Stimulated activated naive CD8-positive, alpha-beta T cell treated with anti-CD3 and anti-CD28 coated beads, Interleukin-15, Interleukin-2, amounts not matched to agents 100 ng/mL and 50 ng/mL, for 24 hours (primary cell): ENCODE measurements around the gene MYL5.
"Not testable (repeated sequence)": the region's sequence is repeated elsewhere in the genome, so short reads cannot be mapped to it uniquely, and the experiment has no call there.

Source experiments
- H3K27ac Mint-ChIP-seq: one replicate; pipeline ENCODE4 v1.8.0; 2021; ENCODE audit warnings: mild to moderate bottlenecking, mixed read lengths
- H3K27me3 Mint-ChIP-seq: one replicate; pipeline ENCODE4 v1.8.0; 2021; ENCODE audit warnings: mixed read lengths
- H3K36me3 Mint-ChIP-seq: one replicate; pipeline ENCODE4 v1.8.0; 2021; ENCODE audit warnings: low read depth, mixed read lengths
- H3K4me1 Mint-ChIP-seq: one replicate; pipeline ENCODE4 v1.8.0; 2021; ENCODE audit warnings: low read depth, mixed read lengths
- H3K4me3 Mint-ChIP-seq: one replicate; pipeline ENCODE4 v1.8.0; 2021; ENCODE audit warnings: mild to moderate bottlenecking, mixed read lengths
- H3K9me3 Mint-ChIP-seq: one replicate; pipeline ENCODE4 v1.8.0; 2021; ENCODE audit warnings: mixed read lengths

The MYL5 gene

GRCh38 chr4:689723-690122 is 15.4 kb downstream of the MYL5 start:
- H3K4me1 Mint-ChIP-seq = no peaks in the 10 kb centered on the region
- no peaks in the 10 kb centered on the region for H3K9me3 Mint-ChIP-seq
- no peaks in the 10 kb centered on the region for H3K27me3 Mint-ChIP-seq
- H3K27ac Mint-ChIP-seq = no peak overlapping the region
- no peak overlapping the region for H3K4me3 Mint-ChIP-seq
- no peaks in the 10 kb centered on the region for H3K36me3 Mint-ChIP-seq

- Mint-ChIP-seq H3K4me1 (no peaks in the 10 kb centered on the region), H3K4me3 (no peak overlapping the region), H3K9me3 (no peaks in the 10 kb centered on the region), H3K36me3 (no peaks in the 10 kb centered on the region), H3K27ac (no peak overlapping the region), H3K27me3 (peaks cover 3% of the 10 kb centered on the region)
These were observed 18.6 kb downstream of the MYL5 start for GRCh38 chr4:692771-693554.

- H3K9me3 Mint-ChIP-seq, H3K4me1 Mint-ChIP-seq, H3K4me3 Mint-ChIP-seq, H3K27ac Mint-ChIP-seq, H3K36me3 Mint-ChIP-seq, H3K27me3 Mint-ChIP-seq: not testable (repeated sequence)
These were observed 20.1 kb downstream of the MYL5 start for GRCh38 chr4:694341-694940.

- Mint-ChIP-seq H3K27ac (no peak overlapping the region), H3K27me3 (peaks cover 3% of the 10 kb centered on the region), H3K9me3 (no peaks in the 10 kb centered on the region), H3K4me1 (peaks cover 19% of the 10 kb centered on the region), H3K36me3 (no peaks in the 10 kb centered on the region), H3K4me3 (no peak overlapping the region)
These were observed 25.7 kb downstream of the MYL5 start for GRCh38 chr4:699816-700580.

GRCh38 chr4:700587-701264 is 26.4 kb downstream of the MYL5 start:
- H3K9me3 Mint-ChIP-seq = no peaks in the 10 kb centered on the region
- no peak overlapping the region for H3K27ac Mint-ChIP-seq
- H3K27me3 Mint-ChIP-seq = peaks cover 3% of the 10 kb centered on the region
- no peak overlapping the region for H3K4me3 Mint-ChIP-seq
- H3K4me1 Mint-ChIP-seq = peaks cover 23% of the 10 kb centered on the region
- H3K36me3 Mint-ChIP-seq = no peaks in the 10 kb centered on the region

GRCh38 chr4:702618-703048 is 28.3 kb downstream of the MYL5 start:
- Mint-ChIP-seq H3K4me1 (peaks cover 23% of the 10 kb centered on the region), H3K27me3 (no peaks in the 10 kb centered on the region), H3K4me3 (no peak overlapping the region), H3K36me3 (no peaks in the 10 kb centered on the region), H3K9me3 (no peaks in the 10 kb centered on the region), H3K27ac (no peak overlapping the region)

GRCh38 chr4:703336-704197 is 29.2 kb downstream of the MYL5 start:
- peaks cover 24% of the 10 kb centered on the region for H3K4me1 Mint-ChIP-seq
- no peak overlapping the region for H3K4me3 Mint-ChIP-seq
- no peaks in the 10 kb centered on the region for H3K36me3 Mint-ChIP-seq
- H3K27ac Mint-ChIP-seq = no peak overlapping the region
- H3K9me3 Mint-ChIP-seq = no peaks in the 10 kb centered on the region
- no peaks in the 10 kb centered on the region for H3K27me3 Mint-ChIP-seq

- H3K4me3 Mint-ChIP-seq = no peak overlapping the region
These were observed 30.0 kb downstream of the MYL5 start for GRCh38 chr4:704198-704891.

GRCh38 chr4:704971-705277 is 30.6 kb downstream of the MYL5 start:
- Mint-ChIP-seq H3K9me3 (no peaks in the 10 kb centered on the region), H3K27me3 (no peaks in the 10 kb centered on the region), H3K27ac (no peak overlapping the region), H3K4me3 (no peak overlapping the region), H3K36me3 (no peaks in the 10 kb centered on the region), H3K4me1 (peaks cover 24% of the 10 kb centered on the region)

More at GRCh38 chr4:704198-704891, 30.0 kb downstream of the MYL5 start:
- Mint-ChIP-seq H3K4me1 (peaks cover 24% of the 10 kb centered on the region), H3K27ac (no peak overlapping the region), H3K36me3 (no peaks in the 10 kb centered on the region), H3K9me3 (no peaks in the 10 kb centered on the region), H3K27me3 (no peaks in the 10 kb centered on the region)

- H3K9me3 Mint-ChIP-seq = no peaks in the 10 kb centered on the region
- peaks cover 22% of the 10 kb centered on the region for H3K4me1 Mint-ChIP-seq
- no peaks in the 10 kb centered on the region for H3K27me3 Mint-ChIP-seq
- peak within 1 kb of the TSS; percentile 63 for H3K4me3 Mint-ChIP-seq
- H3K27ac Mint-ChIP-seq = peak within 1 kb of the TSS; percentile 11
- peaks cover 3% of the 10 kb centered on the region for H3K36me3 Mint-ChIP-seq
These were observed 31.1 kb downstream of the MYL5 start, which contains the start of gene PCGF3 for GRCh38 chr4:705278-706082. TSS of gene PCGF3 (plus strand) at chr4:705832. CDS start at chr4:733681, 27,849 bp downstream.

- H3K4me1 Mint-ChIP-seq = peaks cover 25% of the 10 kb centered on the region
- H3K4me3 Mint-ChIP-seq = peak overlapping the region; percentile 39
- not testable (repeated sequence) for H3K9me3 Mint-ChIP-seq, H3K27me3 Mint-ChIP-seq, H3K27ac Mint-ChIP-seq, H3K36me3 Mint-ChIP-seq
These were observed 31.8 kb downstream of the MYL5 start for GRCh38 chr4:706083-706633.

- Mint-ChIP-seq H3K4me1 (peaks cover 25% of the 10 kb centered on the region), H3K27me3 (no peaks in the 10 kb centered on the region), H3K27ac (no peak overlapping the region), H3K4me3 (peak overlapping the region; percentile 7), H3K9me3 (no peaks in the 10 kb centered on the region), H3K36me3 (peaks cover 5% of the 10 kb centered on the region)
These were observed 32.7 kb downstream of the MYL5 start for GRCh38 chr4:706834-707598.
